ENCODE data around the gene PCSK7.

Gene PCSK7

GRCh38 chr11:117157507-117157906 lies 74.4 kb downstream of the PCSK7 start:
- Histone ChIP-seq H3K4me3 (ENCODE audit: low read depth, low read length) (no peak overlapping the region), H3K27me3 (replicated peaks) (no peaks in the 10 kb centered on the region), H3K36me3 (replicated peaks) (peaks cover 35% of the 10 kb centered on the region), H3K27ac (no peak overlapping the region)
- DNase-seq = no peak
- in situ Hi-C loops (cut with HindIII; ENCODE audit: low pct_ligation_motif_present, low sequenced_read_pairs) = no loop called here
- TF ChIP-seq CTCF (IDR thresholded peaks at IDR 0.05; ENCODE audit: low read depth, low read length, missing control alignments) = no peak

- no peak for DNase-seq
- Histone ChIP-seq H3K36me3 (replicated peaks) (peaks cover 25% of the 10 kb centered on the region), H3K4me3 (ENCODE audit: low read depth, low read length) (no peak overlapping the region), H3K27me3 (replicated peaks) (no peaks in the 10 kb centered on the region), H3K27ac (no peak overlapping the region)
- no peak for TF ChIP-seq CTCF (IDR thresholded peaks at IDR 0.05; ENCODE audit: low read depth, low read length, missing control alignments)
- in situ Hi-C loops (cut with HindIII; ENCODE audit: low pct_ligation_motif_present, low sequenced_read_pairs) = no loop called here
These were observed 77.4 kb downstream of the PCSK7 start for GRCh38 chr11:117154468-117154867.
